K562 (cell line): Measurements from ENCODE around the gene TMEM69. TPM values are rescaled to one million over a fixed set of nuclear protein-coding genes. Genes with fewer than 3 reads are reported as not detected.

Experiments used
- ATAC-seq: fragments of 200-7000 bp; cut with Tn5 transposase; 3 replicates; pipeline ENCODE4 v1.9.1; 2020; ENCODE audit warnings: moderate library complexity
- BruUV-seq: library from RNA; stranded (reverse); fragments of 400-500 nt; replicated peaks from 2 replicates; lab custom pipeline; 2021; lab: Mats Ljungman, UMichigan
- CTCF ChIA-PET: fragments of 300-600 bp; formaldehyde crosslinking; extraction: SDS; loops from one replicate; lab custom pipeline; 2021; ENCODE audit warnings: low intra/inter-chr PET ratio; lab: Yijun Ruan, JAX
- POLR2A ChIA-PET: fragments of 300-600, 350-650 bp; sonication (Branson Sonifier 250); formaldehyde crosslinking; extraction: SDS; loops from one replicate; lab custom pipeline; 2021; ENCODE audit warnings: antibody characterized with exemption, inconsistent platforms; lab: Yijun Ruan, JAX
- DNase-seq, 4 experiments: peaks; one replicate each; pipeline versions ENCODE4 v3.0.0 to v3.0.0-alpha.2; 2011 to 2018; ENCODE audit warnings: low spot score in 3 of 4, mixed read lengths in 3 of 4; ENCODE audit errors: extremely low read depth in 1 of 4
- FAIRE-seq: peaks from 2 replicates; lab custom pipeline; 2011; peaks lifted over from hg19 to GRCh38; lab: Jason Lieb, UNC
- H2AFZ ChIP-seq: 2 replicates; pipeline ENCODE4 v1.6.0; 2011; ENCODE audit warnings: low read depth, low read length, control low read depth, inconsistent platforms
- H3K27ac ChIP-seq: fragments of 200-600 bp; 3 replicates; pipeline ENCODE4 v1.8.0; 2011; ENCODE audit warnings: low read depth, mild to moderate bottlenecking, control low read depth, inconsistent platforms, low read length, moderate library complexity, mixed read lengths; ENCODE audit errors: extremely low read depth
- H3K27me3 ChIP-seq, 2 experiments: fragments of 300-600 bp in 1 of 2; 2 replicates in 1 of 2; 3 replicates in 1 of 2; pipeline versions ENCODE4 v1.6.0 to v1.8.0; 2011; ENCODE audit warnings: inconsistent platforms in 2 of 2, low read length in 2 of 2, mild to moderate bottlenecking in 1 of 2, mixed read lengths in 1 of 2, moderate library complexity in 1 of 2; ENCODE audit not compliant: control insufficient read depth in 2 of 2, insufficient read depth in 2 of 2
- H3K36me3 ChIP-seq: fragments of 300-600 bp; 3 replicates; pipeline ENCODE4 v1.8.0; 2011; ENCODE audit warnings: mild to moderate bottlenecking, low read length, inconsistent platforms; ENCODE audit not compliant: control insufficient read depth, insufficient read depth
- H3K4me1 ChIP-seq, 2 experiments: fragments of 200-600 bp in 1 of 2; replicated peaks in 1 of 2; 2 replicates in 1 of 2; 3 replicates in 1 of 2; pipeline versions ENCODE4 v1.5.1 to v1.8.0; 2011; ENCODE audit warnings: inconsistent platforms in 2 of 2, low read length in 2 of 2, mild to moderate bottlenecking in 1 of 2, mixed read lengths in 1 of 2, moderate library complexity in 1 of 2; ENCODE audit not compliant: control insufficient read depth in 2 of 2, insufficient read depth in 2 of 2
- H3K4me2 ChIP-seq: 2 replicates; pipeline ENCODE4 v1.6.1; 2011; ENCODE audit warnings: low read length, control low read depth, inconsistent platforms, mixed read lengths; ENCODE audit not compliant: insufficient read depth
- H3K4me3 ChIP-seq: fragments of 200-600 bp; sonication (generic), shearing (Covaris generic); 2 replicates; pipeline ENCODE4 v1.5.1; 2016; ENCODE audit warnings: control low read depth, inconsistent platforms
- H3K79me2 ChIP-seq: fragments of 200-600 bp; 3 replicates; pipeline ENCODE4 v1.8.0; 2011; ENCODE audit warnings: low read length, inconsistent platforms; ENCODE audit not compliant: control insufficient read depth, insufficient read depth
- H3K9ac ChIP-seq, 2 experiments: 2 replicates each; pipeline versions ENCODE4 v1.6.0 to v1.6.1; 2011; ENCODE audit warnings: low read depth in 2 of 2, low read length in 2 of 2, control low read depth in 1 of 2, inconsistent platforms in 1 of 2, mild to moderate bottlenecking in 1 of 2, mixed read lengths in 1 of 2; ENCODE audit not compliant: insufficient read depth in 1 of 2
- H3K9me1 ChIP-seq: one replicate; pipeline ENCODE4 v1.6.0; 2011; ENCODE audit warnings: inconsistent platforms, mild to moderate bottlenecking, low read length, moderate library complexity; ENCODE audit not compliant: control insufficient read depth, insufficient read depth
- H3K9me3 ChIP-seq: replicated peaks from 2 replicates; pipeline ENCODE4 v1.5.1; 2011; ENCODE audit warnings: low read depth, low read length, inconsistent platforms; ENCODE audit not compliant: control insufficient read depth, insufficient read depth
- H4K20me1 ChIP-seq: replicated peaks from 2 replicates; pipeline ENCODE4 v1.6.1; 2011; ENCODE audit warnings: low read length, inconsistent platforms, mixed read lengths; ENCODE audit not compliant: control insufficient read depth, insufficient read depth
- ERF ChIP-seq: fragments of 450-650 bp; formaldehyde crosslinking; IDR thresholded peaks from 2 replicates; pipeline ENCODE4 v1.4.0; 2020; ENCODE audit warnings: mild to moderate bottlenecking, mixed read lengths
- SUPT5H ChIP-seq: fragments of 450-650 bp; IDR thresholded peaks from 2 replicates; pipeline ENCODE4 v1.6.1; 2016
- ZNF699 ChIP-seq: fragments of 250-450 bp; sonication (Bioruptor Pico); IDR thresholded peaks from 2 replicates; pipeline ENCODE4 v1.8.0; 2021; ENCODE audit warnings: mild to moderate bottlenecking, moderate library complexity; ENCODE audit not compliant: insufficient replicate concordance
- WGBS: fragments of 100-300 bp; shearing (Covaris generic); methylation state at CpG from one replicate; pipeline ENCODE4 v1.1.6; 2016; ENCODE audit warnings: low coverage, mixed read lengths; ENCODE audit not compliant: insufficient coverage; ENCODE audit errors: missing lambda C conversion rate; 5-methylcytosine and 5-hydroxymethylcytosine counted together
- in situ Hi-C: fragments of 300-500 bp; cut with MboI; formaldehyde crosslinking; loops from 4 replicates; pipeline ENCODE4 v1.15.0; 2018; ENCODE audit warnings: inconsistent platforms, mixed read lengths
- intact Hi-C: fragments of 100-400 bp; cut with micrococcal nuclease; formaldehyde crosslinking; loops from 2 replicates; pipeline ENCODE4 v1.14.2; 2022
- polyA plus RNA-seq, 8 experiments: library from polyadenylated mRNA; depleted of rRNA in 4 of 8; stranded (reverse) in 5 of 8; unstranded in 3 of 8; fragments of >200 nt; fragmentation: Nextera tagmentation in 2 of 8; fragmentation: Illumina TruSeq in 1 of 8; extraction: Ambion mirVana in 2 of 8; extraction: Trizol in 1 of 8; gene quantifications; 2 replicates each; pipeline versions ENCODE4 v1.2.1 to v1.2.3, GENCODE V29; 2011 to 2014; ENCODE audit warnings: inconsistent platforms in 1 of 8, missing spikeins in 1 of 8
- total RNA-seq, 7 experiments: library from RNA; depleted of rRNA in 6 of 7; stranded (reverse); fragments of >200 nt in 6 of 7; fragmentation: Illumina TruSeq in 2 of 7; extraction: Trizol in 2 of 7; gene quantifications; 2 replicates each; pipeline versions ENCODE4 v1.2.1 to v1.2.3, GENCODE V29; 2011 to 2021; ENCODE audit warnings: low replicate concordance in 1 of 7

TMEM69 gene
- total and polyA plus RNA-seq, 9 of the 15 experiments (the other 6 are each of a cell fraction or from before 2014, with no cell fraction given): 47.3 to 248 (median 103) TPM

GRCh38 chr1:45647248-45648021 lies 40.5 kb upstream of the TMEM69 start:
- no peaks in the 10 kb centered on the region for H3K27me3 ChIP-seq
- H3K27ac ChIP-seq: no peak overlapping the region
- 96% methylated on average over 9 of the region's 9 CpGs for WGBS
- H3K9ac ChIP-seq: no peak overlapping the region
- peaks cover 12% of the 10 kb centered on the region for H3K79me2 ChIP-seq
- BruUV-seq: no TSS peak
- H2AFZ ChIP-seq: no peak overlapping the region
- DNase-seq (no peak), ATAC-seq (no peak), FAIRE-seq (no peak)
- intact Hi-C loops (no loop called here), in situ Hi-C loops (loop anchor here (25.0 kb wide), 1 partner anchor 540 kb away; the partner anchor contains the start of genes P3R3URF, POMGNT1 and TSPAN1)
- POLR2A ChIA-PET: interaction anchor here (0.6 to 5.4 kb wide), 9 partner anchors 9 to 524 kb away, joined by 3 to 35 read pairs (median 3); partner anchors contain the start of gene GPBP1L1
- peaks cover 86% of the 10 kb centered on the region for H3K36me3 ChIP-seq
- TF ChIP-seq SUPT5H: peak; percentile 23
- TF ChIP-seq ERF (CRISPR knock-in tag): no peak
- no peak for TF ChIP-seq ZNF699 (CRISPR knock-in tag)
- no peaks in the 10 kb centered on the region for H3K9me1 ChIP-seq
- no peaks in the 10 kb centered on the region for H4K20me1 ChIP-seq
- H3K4me3 ChIP-seq: no peak overlapping the region
- no peaks in the 10 kb centered on the region for H3K9me3 ChIP-seq
- CTCF ChIA-PET: no interaction called here
- H3K4me2 ChIP-seq: no peak overlapping the region
- no peaks in the 10 kb centered on the region for H3K4me1 ChIP-seq
